H1 (cell line): ENCODE results near the gene CCL24. TPM values are rescaled to one million over a fixed set of nuclear protein-coding genes. Genes with fewer than 3 reads are reported as not detected.

ENCODE experiments used
- CTCF ChIA-PET: fragments of 300-600 bp; sonication (Branson Sonifier 250); formaldehyde crosslinking; loops from one replicate; lab custom pipeline; 2021; ENCODE audit not compliant: partially characterized antibody; lab: Charles Lee
- POLR2A ChIA-PET: fragments of 300-600 bp; sonication (Branson Sonifier 250); formaldehyde crosslinking; loops from one replicate; lab custom pipeline; 2021; ENCODE audit warnings: inconsistent platforms; ENCODE audit not compliant: partially characterized antibody; lab: Charles Lee
- DNase-seq, 2 experiments: peaks; one replicate each; pipeline versions ENCODE4 v3.0.0 to v3.0.0-alpha.2; 2010 to 2022; ENCODE audit warnings: low spot score in 2 of 2, low read depth in 1 of 2, mixed read lengths in 1 of 2
- FAIRE-seq: peaks from 2 replicates; lab custom pipeline; 2011; peaks lifted over from hg19 to GRCh38; lab: Jason Lieb, UNC
- H2AFZ ChIP-seq: 2 replicates; pipeline ENCODE4 v1.8.1; 2012; ENCODE audit warnings: low read length, inconsistent platforms
- H2AK5ac ChIP-seq: 2 replicates; pipeline ENCODE4 v1.6.1; 2013; ENCODE audit warnings: low read depth, low read length
- H2BK120ac ChIP-seq: replicated peaks from 2 replicates; pipeline ENCODE3; 2013; ENCODE audit warnings: low read depth, low read length, inconsistent platforms
- H2BK12ac ChIP-seq: 2 replicates; pipeline ENCODE4 v1.6.1; 2013; ENCODE audit warnings: low read depth, low read length
- H2BK15ac ChIP-seq: 2 replicates; pipeline ENCODE4 v1.6.1; 2013; ENCODE audit warnings: low read length
- H2BK20ac ChIP-seq: 2 replicates; pipeline ENCODE4 v1.6.1; 2013; ENCODE audit warnings: low read length
- H2BK5ac ChIP-seq: 2 replicates; pipeline ENCODE4 v1.6.1; 2013; ENCODE audit warnings: low read depth, low read length
- H3K14ac ChIP-seq: 2 replicates; pipeline ENCODE4 v1.6.1; 2013; ENCODE audit warnings: inconsistent platforms; ENCODE audit not compliant: insufficient read length
- H3K18ac ChIP-seq: 2 replicates; pipeline ENCODE4 v1.6.1; 2013; ENCODE audit warnings: low read length; ENCODE audit errors: extremely low read depth
- H3K23ac ChIP-seq: 2 replicates; pipeline ENCODE4 v1.6.1; 2013; ENCODE audit warnings: inconsistent platforms; ENCODE audit not compliant: insufficient read length
- H3K23me2 ChIP-seq: 2 replicates; pipeline ENCODE4 v1.6.1; 2013; ENCODE audit warnings: low read depth, low read length
- H3K27ac ChIP-seq: 2 replicates; pipeline ENCODE4 v1.6.1; 2011; ENCODE audit warnings: low read depth, low read length, inconsistent platforms
- H3K27me3 ChIP-seq, 4 experiments: replicated peaks in 1 of 4; 1 replicate in 1 of 4; 2 replicates in 3 of 4; pipeline versions ENCODE4 v1.6.1 to v1.8.1; 2011 to 2013; ENCODE audit warnings: low read length in 3 of 4, mild to moderate bottlenecking in 3 of 4, inconsistent platforms in 2 of 4, mixed read lengths in 2 of 4, moderate library complexity in 1 of 4; ENCODE audit not compliant: control insufficient read depth in 3 of 4, insufficient read depth in 3 of 4; ENCODE audit errors: extremely low read depth in 1 of 4
- H3K36me3 ChIP-seq, 4 experiments: 2 replicates each; pipeline versions ENCODE4 v1.6.1 to v1.8.1; 2011 to 2013; ENCODE audit warnings: mild to moderate bottlenecking in 4 of 4, low read length in 3 of 4, moderate library complexity in 2 of 4, control low read depth in 1 of 4, inconsistent platforms in 1 of 4; ENCODE audit not compliant: insufficient read depth in 4 of 4, control insufficient read depth in 2 of 4
- H3K4ac ChIP-seq: replicated peaks from 2 replicates; pipeline ENCODE3; 2013; ENCODE audit warnings: low read length, low read depth, mixed read lengths, inconsistent platforms; ENCODE audit not compliant: insufficient read length
- H3K4me1 ChIP-seq, 4 experiments: replicated peaks in 1 of 4; 1 replicate in 1 of 4; 2 replicates in 3 of 4; pipeline versions ENCODE4 v1.6.1 to v1.8.1; 2011 to 2013; ENCODE audit warnings: low read length in 3 of 4, inconsistent platforms in 2 of 4, mixed read lengths in 1 of 4; ENCODE audit not compliant: insufficient read depth in 4 of 4, control insufficient read depth in 3 of 4
- H3K4me2 ChIP-seq, 2 experiments: 2 replicates each; pipeline versions ENCODE4 v1.6.1 to v1.8.1; 2011 to 2013; ENCODE audit warnings: low read depth in 2 of 2, low read length in 2 of 2, control low read depth in 1 of 2, inconsistent platforms in 1 of 2, mild to moderate bottlenecking in 1 of 2; ENCODE audit not compliant: insufficient read depth in 1 of 2
- H3K4me3 ChIP-seq, 4 experiments: fragments of 200-600, 300-600 bp in 1 of 4; sonication (generic), shearing (Covaris generic), sonication (Bioruptor Twin) in 1 of 4; 2 replicates each; pipeline versions ENCODE4 v1.5.1 to v1.8.1; 2011 to 2016; ENCODE audit warnings: low read length in 4 of 4, low read depth in 3 of 4, control low read depth in 2 of 4, inconsistent platforms in 2 of 4, mild to moderate bottlenecking in 2 of 4, mixed read lengths in 1 of 4, moderate library complexity in 1 of 4; ENCODE audit not compliant: insufficient read depth in 2 of 4; ENCODE audit errors: extremely low read depth in 1 of 4
- H3K56ac ChIP-seq: replicated peaks from 2 replicates; pipeline ENCODE3; 2013; ENCODE audit warnings: low read depth, mild to moderate bottlenecking, mixed read lengths, low read length, inconsistent platforms; ENCODE audit not compliant: insufficient read length
- H3K79me1 ChIP-seq: 2 replicates; pipeline ENCODE4 v1.6.1; 2013; ENCODE audit warnings: low read depth, low read length, control low read depth
- H3K79me2 ChIP-seq, 2 experiments: 2 replicates each; pipeline versions ENCODE4 v1.6.1 to v1.8.1; 2012 to 2013; ENCODE audit warnings: low read length in 2 of 2, mild to moderate bottlenecking in 2 of 2, inconsistent platforms in 1 of 2; ENCODE audit not compliant: insufficient read depth in 2 of 2, control insufficient read depth in 1 of 2
- H3K9ac ChIP-seq, 4 experiments: replicated peaks in 1 of 4; 1 replicate in 1 of 4; 2 replicates in 3 of 4; pipeline versions ENCODE4 v1.6.1 to v1.8.1; 2011 to 2013; ENCODE audit warnings: low read depth in 3 of 4, low read length in 3 of 4, control low read depth in 2 of 4, mild to moderate bottlenecking in 2 of 4, moderate library complexity in 2 of 4, inconsistent platforms in 1 of 4; ENCODE audit errors: extremely low read depth in 1 of 4
- H3K9me3 ChIP-seq, 2 experiments: 2 replicates each; pipeline versions ENCODE4 v1.6.1 to v1.8.1; 2012 to 2013; ENCODE audit warnings: mild to moderate bottlenecking in 2 of 2, moderate library complexity in 2 of 2, control low read depth in 1 of 2, inconsistent platforms in 1 of 2, low read depth in 1 of 2, low read length in 1 of 2, mixed read lengths in 1 of 2; ENCODE audit not compliant: insufficient read depth in 2 of 2
- H4K20me1 ChIP-seq, 2 experiments: replicated peaks in 1 of 2; 2 replicates each; pipeline versions ENCODE3 to v1.8.1; 2011 to 2013; ENCODE audit warnings: inconsistent platforms in 2 of 2, low read length in 2 of 2, mild to moderate bottlenecking in 1 of 2; ENCODE audit not compliant: insufficient read depth in 2 of 2, control insufficient read depth in 1 of 2
- H4K5ac ChIP-seq: 2 replicates; pipeline ENCODE4 v1.6.1; 2013; ENCODE audit warnings: low read length, low read depth, mixed read lengths, inconsistent platforms; ENCODE audit not compliant: insufficient read length
- H4K8ac ChIP-seq: 2 replicates; pipeline ENCODE4 v1.8.0; 2013; ENCODE audit warnings: mild to moderate bottlenecking, moderate library complexity, low read length, inconsistent platforms; ENCODE audit not compliant: insufficient read depth; ENCODE audit errors: extremely low read depth
- H4K91ac ChIP-seq: replicated peaks from 2 replicates; pipeline ENCODE3; 2013; ENCODE audit warnings: low read length, mixed read lengths, inconsistent platforms; ENCODE audit not compliant: insufficient read length
- ATF3 ChIP-seq: IDR thresholded peaks from 2 replicates; pipeline ENCODE4 v1.6.1; 2011; ENCODE audit warnings: low read depth, mild to moderate bottlenecking, low read length; ENCODE audit not compliant: insufficient read depth
- BRCA1 ChIP-seq: IDR thresholded peaks from 2 replicates; pipeline ENCODE4 v1.6.1; 2012; ENCODE audit warnings: low read depth, low read length, improper control_type of control experiment
- CHD2 ChIP-seq: IDR thresholded peaks from 2 replicates; pipeline ENCODE4 v1.6.1; 2012; ENCODE audit warnings: low read length, improper control_type of control experiment
- EP300 ChIP-seq, 2 experiments: IDR thresholded peaks; 1 replicate in 1 of 2; 2 replicates in 1 of 2; pipeline ENCODE4 v1.6.1; 2011 to 2012; ENCODE audit warnings: low read depth in 2 of 2, low read length in 2 of 2, mild to moderate bottlenecking in 2 of 2, borderline replicate concordance in 1 of 2, inconsistent platforms in 1 of 2, moderate library complexity in 1 of 2
- JUND ChIP-seq: IDR thresholded peaks from 2 replicates; pipeline ENCODE4 v1.6.1; 2011; ENCODE audit warnings: mild to moderate bottlenecking, improper control_type of control experiment, low read length
- KDM1A ChIP-seq: fragments of 200-600, 300-600 bp; sonication (generic); IDR thresholded peaks from 2 replicates; pipeline ENCODE4 v1.7.1; 2016; ENCODE audit warnings: mild to moderate bottlenecking, low read length, borderline replicate concordance
- KDM4A ChIP-seq: IDR thresholded peaks from one replicate; pipeline ENCODE4 v1.7.1; 2012; ENCODE audit warnings: low read depth, mild to moderate bottlenecking, moderate library complexity, low read length, inconsistent platforms; ENCODE audit not compliant: severe bottlenecking
- MAFK ChIP-seq: IDR thresholded peaks from 2 replicates; pipeline ENCODE4 v1.6.1; 2012; ENCODE audit warnings: low read depth, mild to moderate bottlenecking, improper control_type of control experiment, low read length
- NRF1 ChIP-seq: IDR thresholded peaks from 2 replicates; pipeline ENCODE4 v1.6.1; 2011; ENCODE audit warnings: mild to moderate bottlenecking, low read depth, low read length, improper control_type of control experiment
- POLR2AphosphoS5 ChIP-seq: IDR thresholded peaks from 2 replicates; pipeline ENCODE4 v1.6.1; 2011; ENCODE audit warnings: low read depth, low read length
- SIRT6 ChIP-seq: IDR thresholded peaks from one replicate; pipeline ENCODE4 v1.7.1; 2012; ENCODE audit warnings: low read length, inconsistent platforms
- SRF ChIP-seq: IDR thresholded peaks from 2 replicates; pipeline ENCODE4 v1.6.1; 2011; ENCODE audit warnings: mild to moderate bottlenecking, low read depth, low read length, moderate library complexity
- TAF1 ChIP-seq: IDR thresholded peaks from 2 replicates; pipeline ENCODE4 v1.6.1; 2011; ENCODE audit warnings: mild to moderate bottlenecking, low read depth, low read length
- TAF7 ChIP-seq: optimal IDR thresholded peaks from 2 replicates; pipeline ENCODE3; 2011; ENCODE audit warnings: low read depth, mild to moderate bottlenecking, inconsistent platforms, low read length, moderate library complexity, borderline replicate concordance
- WGBS, 2 experiments: shearing (Covaris generic) in 1 of 2; methylation state at CpG; one replicate each; pipeline versions ENCODE4 v1.1.6 to v1.1.7; 2013 to 2015; ENCODE audit warnings: low lambda C conversion rate in 2 of 2, mixed read lengths in 2 of 2, inconsistent platforms in 1 of 2, low coverage in 1 of 2, missing lambda C conversion rate in 1 of 2; ENCODE audit not compliant: insufficient replicate concordance in 2 of 2, insufficient coverage in 1 of 2, insufficient read length in 1 of 2; ENCODE audit errors: extremely low coverage in 1 of 2, missing lambda C conversion rate in 1 of 2; 5-methylcytosine and 5-hydroxymethylcytosine counted together
- polyA plus RNA-seq, 7 experiments: library from polyadenylated mRNA; depleted of rRNA in 3 of 7; stranded (reverse) in 5 of 7; unstranded in 2 of 7; fragments of >200 nt in 5 of 7; fragments of 200-250 nt in 2 of 7; gene quantifications; 1 replicate in 5 of 7; 2 replicates in 1 of 7; 4 replicates in 1 of 7; pipeline versions ENCODE4 v1.2.1 to v1.2.3, GENCODE V29; 2011 to 2013; ENCODE audit warnings: missing spikeins in 2 of 7, mixed read lengths in 2 of 7
- total RNA-seq: library from RNA; stranded (reverse); fragmentation: NEBNext Ultra II Directional; extraction: Animal tissue kit (Norgen Biotek cat#: 25700); gene quantifications from 2 replicates; pipeline ENCODE4 v1.2.1, GENCODE V29; 2021

CCL24 gene
- total and polyA plus RNA-seq, 2 of the 8 experiments (the other 6 are each of a cell fraction or from before 2014, with no cell fraction given): not detected

GRCh38 chr7:75796420-75796819 is 17.2 kb downstream of the CCL24 start:
- Histone ChIP-seq H3K9ac (no peak overlapping the region), H3K4me2 (no peak overlapping the region), H4K91ac (no peak overlapping the region), H3K23me2 (no peaks in the 10 kb centered on the region), H3K14ac (no peak overlapping the region), H2BK120ac (no peak overlapping the region), H3K27me3 (no peaks in the 10 kb centered on the region), H2BK5ac (no peak overlapping the region), H4K20me1 (no peaks in the 10 kb centered on the region), H2BK12ac (peak overlapping the region; percentile 29; the same call in 1 of the 2 replicates), H3K4me3 (no peak overlapping the region), H3K18ac (no peak overlapping the region), H4K5ac (no peak overlapping the region), H3K4ac (no peak overlapping the region), H3K79me2 (no peaks in the 10 kb centered on the region), H2AK5ac (no peak overlapping the region), H3K36me3 (peaks cover 0 to 3% (median 0%) of the 10 kb centered on the region in 4 experiments; a peak in 2 of 8 replicates), H2BK20ac (no peak overlapping the region), H3K23ac (no peak overlapping the region), H3K27ac (no peak overlapping the region), H3K4me1 (no peaks in the 10 kb centered on the region), H2AFZ (no peak overlapping the region), H2BK15ac (no peak overlapping the region), H3K56ac (no peak overlapping the region), H4K8ac (no peak overlapping the region), H3K9me3 (no peaks in the 10 kb centered on the region), H3K79me1 (no peaks in the 10 kb centered on the region)
- DNase-seq (no peak), FAIRE-seq (no peak)
- TF ChIP-seq JUND (no peak), SIRT6 (no peak), TAF1 (no peak), MAFK (no peak), KDM4A (no peak), SRF (no peak), TAF7 (no peak), NRF1 (no peak), BRCA1 (no peak), EP300 (IDR thresholded peaks at IDR 0.05; ENCODE audit: borderline replicate concordance in 1 of 2, low read depth in 2 of 2, low read length in 2 of 2) (no peak), CHD2 (no peak), ATF3 (no peak), POLR2AphosphoS5 (no peak), KDM1A (no peak)
- 89% methylated on average over 6 of the region's 6 CpGs; no CpG with 5 or more reads in 1 of the 2 experiments for WGBS, 2 experiments
- POLR2A ChIA-PET: no interaction called here
- CTCF ChIA-PET: interaction anchor here (0.7 kb wide), 1 partner anchor 55 kb away, joined by 3 read pairs; no protein-coding TSS in a partner anchor
